Ovary (tissue), 3 donors: ENCODE data around the gene GATA3.

Experiments used
- CTCF ChIP-seq, 3 donors: fragments of 450-650 bp in 2 of 3; fragments of 200-600 bp in 1 of 3; IDR thresholded peaks; one replicate each; pipeline versions ENCODE4 v1.5.1 to v1.8.0; 2016 to 2022; ENCODE audit warnings: antibody characterized with exemption in 3 of 3, mild to moderate bottlenecking in 1 of 3
- POLR2A ChIP-seq: fragments of 450-650 bp; IDR thresholded peaks from one replicate; pipeline ENCODE4 v1.6.1; 2017; ENCODE audit warnings: antibody characterized with exemption, mild to moderate bottlenecking, moderate library complexity
- donor health status: DM: no; HTN: no; CAD: no.

GRCh38 chr10:8050556-8051108, 3.9 kb upstream of the GATA3 start:
- no peak for TF ChIP-seq POLR2A
- TF ChIP-seq CTCF (IDR thresholded peaks at IDR 0.05), result no peak
